GM21423 (cell line): ENCODE measurements around the gene METTL18.
"Not testable (repeated sequence)": the region's sequence is repeated elsewhere in the genome, so short reads cannot be mapped to it uniquely, and the experiment has no call there.

Experiments
- ATAC-seq: cut with Tn5 transposase; IDR thresholded peaks from one replicate; pipeline ENCODE4 v1.9.1; 2021; ENCODE audit warnings: mild to moderate bottlenecking, moderate library complexity; ENCODE audit not compliant: unreplicated experiment

METTL18 gene

GRCh38 chr1:169794530-169795416, at the start of gene METTL18:
Gene METTL18 (minus strand): TSS chr1:169794907. CDS start chr1:169793695, 1,212 bp downstream.
- ATAC-seq, result peak; percentile 97

GRCh38 chr1:169838942-169839341, 44.2 kb upstream of the METTL18 start:
- no peak for ATAC-seq

- no peak for ATAC-seq
Measured at GRCh38 chr1:169836198-169836597, 41.5 kb upstream of the METTL18 start.

DNA sequence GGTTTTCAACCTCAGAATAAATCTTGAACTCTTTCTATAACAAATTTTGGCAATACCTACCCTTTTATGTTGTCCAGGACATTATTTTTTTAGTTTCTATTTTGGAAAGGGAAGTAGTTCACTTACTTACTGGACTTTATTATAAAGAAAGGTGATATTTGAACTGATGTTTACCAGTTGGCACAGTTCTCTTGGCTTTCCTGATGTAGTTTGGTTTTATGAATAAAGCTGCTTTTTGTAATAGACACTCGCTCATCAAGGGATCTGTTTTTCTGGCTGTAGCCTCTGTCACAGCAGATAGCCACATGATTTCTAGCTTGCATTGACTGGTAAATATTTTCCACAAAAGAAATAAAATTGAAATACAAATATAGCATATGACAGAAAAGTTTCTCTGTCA, 40.9 kb upstream of the METTL18 start:
- ATAC-seq, result no peak

GRCh38 chr1:169834869-169835268, 40.2 kb upstream of the METTL18 start:
- no peak for ATAC-seq

- ATAC-seq, result no peak
Measured at GRCh38 chr1:169833179-169833901, 38.6 kb upstream of the METTL18 start.

- no peak for ATAC-seq
Measured at GRCh38 chr1:169829671-169830070, 35.0 kb upstream of the METTL18 start.

- ATAC-seq, result no peak
Measured at GRCh38 chr1:169824153-169824552, 29.4 kb upstream of the METTL18 start.

- no peak for ATAC-seq
Measured at GRCh38 chr1:169821500-169821899, 26.8 kb upstream of the METTL18 start.

DNA sequence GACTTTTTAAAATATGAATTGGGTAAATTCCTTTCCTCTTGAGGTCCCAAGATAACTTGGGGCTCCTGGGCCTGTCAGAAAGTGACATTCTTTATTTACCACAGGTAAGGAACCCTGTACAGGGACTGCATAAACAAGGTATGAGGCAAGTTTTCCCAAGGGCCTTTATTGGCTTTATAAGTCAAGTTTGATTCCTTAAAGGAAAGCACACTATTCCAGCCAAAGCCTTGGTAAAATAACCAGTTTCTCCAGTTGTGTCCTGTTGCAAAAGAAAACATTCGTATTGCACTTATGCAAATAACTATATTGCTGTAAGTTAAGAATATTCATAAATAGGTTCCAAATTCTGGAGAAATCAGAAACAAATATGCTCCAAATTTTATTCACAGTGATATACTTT, 21.9 kb upstream of the METTL18 start:
- ATAC-seq, result no peak

DNA sequence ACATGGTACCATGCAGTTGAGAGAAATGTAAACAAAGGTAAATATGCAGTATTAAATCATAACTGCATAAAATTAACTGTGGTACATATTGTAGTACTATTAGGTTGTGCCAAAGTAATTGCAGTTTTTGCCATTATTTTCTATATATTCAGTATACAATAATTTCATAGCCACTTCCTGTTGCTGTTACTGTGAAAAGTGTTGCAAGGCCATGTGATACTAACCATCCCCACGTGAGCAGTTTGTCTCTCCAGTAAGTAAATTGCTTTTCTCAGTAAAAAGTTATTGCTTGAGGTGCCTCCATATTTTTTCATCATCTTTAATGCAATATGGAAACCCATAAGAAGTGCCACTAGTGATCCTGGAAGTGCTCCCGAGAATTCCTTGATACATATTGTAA, 19.6 kb upstream of the METTL18 start:
- ATAC-seq, result no peak

DNA sequence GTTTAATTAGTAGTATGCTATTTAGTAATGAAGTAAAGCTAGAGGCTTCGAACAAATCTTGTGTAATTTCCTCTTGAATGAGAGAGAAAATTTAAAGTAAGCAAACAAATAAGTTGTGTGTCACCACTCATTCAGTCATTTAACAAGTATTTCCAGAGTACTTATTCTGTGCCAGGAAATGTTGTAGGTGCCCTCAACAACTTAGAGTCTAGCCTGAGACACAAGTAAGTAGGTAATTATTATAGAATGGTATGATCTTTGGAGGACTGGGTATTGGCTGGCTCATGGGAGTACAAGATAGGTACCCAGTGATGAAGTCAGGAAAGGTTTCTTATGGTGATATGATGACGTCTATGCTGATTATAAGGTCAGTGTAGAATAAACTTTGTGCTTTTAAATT, 17.4 kb upstream of the METTL18 start:
- ATAC-seq, result no peak

DNA sequence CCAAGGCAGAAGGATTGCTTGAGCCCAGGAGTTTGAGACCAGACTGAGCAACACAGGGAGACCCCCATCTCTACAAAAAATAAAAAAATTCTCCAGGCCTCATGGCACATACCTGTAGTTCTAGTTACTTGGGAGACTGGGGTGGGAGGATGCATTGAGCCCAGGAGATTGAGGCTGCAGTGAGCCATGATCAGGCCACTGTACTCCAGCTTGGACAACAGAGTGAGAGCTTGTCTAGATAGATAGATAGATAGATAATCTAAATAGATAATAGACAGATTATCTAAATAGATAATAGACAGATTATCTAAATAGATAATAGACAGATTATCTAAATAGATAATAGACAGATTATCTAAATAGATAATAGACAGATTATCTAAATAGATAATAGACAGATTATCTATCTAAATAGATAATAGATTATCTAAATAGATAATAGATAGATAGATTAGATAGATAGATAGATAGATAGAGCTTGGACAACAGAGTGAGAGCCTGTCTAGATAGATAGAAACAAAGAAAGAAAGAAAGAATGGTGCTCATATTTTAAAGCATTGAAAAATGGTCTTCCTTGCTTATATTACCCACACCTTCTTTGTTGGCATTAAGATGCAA, 16.8 kb upstream of the METTL18 start:
- not testable (repeated sequence) for ATAC-seq

- ATAC-seq, result peak; percentile 56
Measured at GRCh38 chr1:169809370-169810095, 14.8 kb upstream of the METTL18 start.

DNA sequence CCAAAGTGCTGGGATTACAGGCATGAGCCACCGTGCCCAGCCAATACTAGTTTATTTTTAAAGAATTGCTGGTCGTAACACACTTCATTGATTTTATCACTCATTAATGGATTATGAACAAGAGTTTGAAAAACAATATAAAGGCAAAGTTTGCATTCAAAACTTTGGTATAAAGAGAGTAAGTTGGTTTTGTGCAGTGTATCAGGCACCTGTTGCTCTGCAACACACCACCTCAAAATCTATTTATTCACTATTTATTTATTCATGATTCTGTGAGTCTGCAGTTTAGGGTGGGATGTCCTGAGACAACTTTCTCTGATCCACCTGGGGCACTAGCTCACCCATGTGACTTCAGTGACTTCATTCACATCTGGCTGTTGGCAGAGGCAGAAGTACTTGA, 10.2 kb upstream of the METTL18 start:
- no peak for ATAC-seq

DNA sequence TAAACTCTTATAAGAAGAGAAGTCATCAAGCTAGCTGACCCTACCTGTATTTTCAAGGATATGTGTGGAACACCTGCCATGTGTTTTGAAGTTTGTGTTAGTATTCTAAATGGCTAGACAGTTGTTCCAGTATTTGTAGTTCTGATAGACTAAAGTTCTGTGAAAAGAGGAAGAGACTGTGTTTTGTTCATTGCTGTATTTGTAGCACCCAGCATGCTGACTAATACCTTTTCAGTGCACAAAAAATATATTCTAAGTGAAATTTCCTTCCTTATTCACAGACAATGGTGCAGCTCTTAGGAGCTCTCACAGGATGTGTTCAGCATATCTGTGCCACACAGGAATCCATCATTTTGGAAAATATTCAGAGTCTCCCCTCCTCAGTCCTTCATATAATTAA, 8.2 kb upstream of the METTL18 start:
- no peak for ATAC-seq

DNA sequence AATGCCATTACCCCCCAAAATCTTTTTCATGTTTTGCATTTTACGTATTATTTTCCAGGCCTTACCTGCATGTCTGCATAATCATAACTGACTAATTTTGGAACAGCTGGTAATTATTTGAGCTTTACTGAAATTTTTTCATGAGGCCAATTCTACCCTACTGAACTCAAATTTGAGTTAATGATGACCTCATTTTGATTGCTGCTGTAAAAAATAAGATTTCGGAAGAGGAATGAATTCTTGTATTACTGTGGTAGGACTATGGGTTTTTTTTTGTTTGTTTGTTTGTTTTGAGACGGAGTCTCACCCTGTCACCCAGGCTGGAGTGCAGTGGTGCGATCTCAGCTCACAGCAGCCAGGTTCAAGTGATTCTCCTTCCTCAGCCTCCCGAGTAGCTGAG, 2.6 kb upstream of the METTL18 start:
- no peak for ATAC-seq

- ATAC-seq, result no peak
Measured at GRCh38 chr1:169796274-169796810, 1.6 kb upstream of the METTL18 start.

- no peak for ATAC-seq
Measured at GRCh38 chr1:169795687-169796086, 980 bp upstream of the METTL18 start.

DNA sequence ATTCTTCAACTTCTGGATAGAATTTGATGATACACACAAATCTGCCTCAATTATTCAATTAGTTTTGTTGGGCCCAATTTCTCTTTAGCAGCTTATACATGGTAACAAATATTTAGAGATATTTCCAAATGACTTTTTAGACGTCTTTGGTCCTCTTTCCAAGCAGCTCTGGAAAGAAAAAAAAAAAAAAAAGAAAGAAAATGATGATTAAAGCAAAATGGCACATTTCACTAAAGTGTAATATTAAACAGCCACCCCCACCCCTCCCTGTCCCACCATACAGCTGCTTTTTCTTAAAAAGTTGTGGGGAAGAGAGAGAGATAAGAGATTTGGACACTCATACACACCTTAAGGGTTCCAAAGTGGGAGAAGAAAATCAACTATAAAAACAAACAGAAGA, 977 bp downstream of the METTL18 start:
- no peak for ATAC-seq

GRCh38 chr1:169788402-169788801, 6.3 kb downstream of the METTL18 start:
- no peak for ATAC-seq
